GM12878 (cell line): ENCODE results near the gene MGAT5.

Source experiments
- BACH1 ChIP-seq: fragments of 450-650 bp; IDR thresholded peaks from 2 replicates; pipeline ENCODE4 v1.6.1; 2017; ENCODE audit warnings: mild to moderate bottlenecking, borderline replicate concordance
- JUND ChIP-seq: IDR thresholded peaks from 2 replicates; pipeline ENCODE4 v1.6.1; 2012; ENCODE audit warnings: low read depth, mild to moderate bottlenecking, low read length, improper control_type of control experiment, moderate library complexity
- POU2F2 ChIP-seq: IDR thresholded peaks from 3 replicates; pipeline ENCODE4 v1.6.1; 2011; ENCODE audit warnings: low read depth, mild to moderate bottlenecking, low read length, borderline replicate concordance
- RFX5 ChIP-seq: IDR thresholded peaks from 2 replicates; pipeline ENCODE4 v1.6.1; 2011; ENCODE audit warnings: low read depth, low read length, improper control_type of control experiment
- SREBF1 ChIP-seq: IDR thresholded peaks from 2 replicates; pipeline ENCODE4 v1.6.1; 2012; ENCODE audit warnings: mild to moderate bottlenecking, low read length
- TF ChIP-seq, protein P1 (sequence below), 3 experiments: IDR thresholded peaks in 2 of 3; conservative IDR thresholded peaks in 1 of 3; 2 replicates each; pipeline ENCODE4 v1.5.1; 2011; ENCODE audit warnings: low read depth in 3 of 3, low read length in 3 of 3, mild to moderate bottlenecking in 3 of 3, control low read depth in 2 of 3, moderate library complexity in 2 of 3, inconsistent platforms in 1 of 3, mixed read lengths in 1 of 3; ENCODE audit not compliant: control insufficient read depth in 2 of 3, insufficient read depth in 1 of 3; ENCODE audit errors: extremely low read depth in 1 of 3
- TF ChIP-seq, protein P2 (sequence below): IDR thresholded peaks from 2 replicates; pipeline ENCODE4 v1.6.1; 2011; ENCODE audit warnings: borderline replicate concordance, low read depth, mild to moderate bottlenecking, moderate library complexity, low read length; ENCODE audit not compliant: insufficient read depth, poor library complexity, severe bottlenecking

DNA sequence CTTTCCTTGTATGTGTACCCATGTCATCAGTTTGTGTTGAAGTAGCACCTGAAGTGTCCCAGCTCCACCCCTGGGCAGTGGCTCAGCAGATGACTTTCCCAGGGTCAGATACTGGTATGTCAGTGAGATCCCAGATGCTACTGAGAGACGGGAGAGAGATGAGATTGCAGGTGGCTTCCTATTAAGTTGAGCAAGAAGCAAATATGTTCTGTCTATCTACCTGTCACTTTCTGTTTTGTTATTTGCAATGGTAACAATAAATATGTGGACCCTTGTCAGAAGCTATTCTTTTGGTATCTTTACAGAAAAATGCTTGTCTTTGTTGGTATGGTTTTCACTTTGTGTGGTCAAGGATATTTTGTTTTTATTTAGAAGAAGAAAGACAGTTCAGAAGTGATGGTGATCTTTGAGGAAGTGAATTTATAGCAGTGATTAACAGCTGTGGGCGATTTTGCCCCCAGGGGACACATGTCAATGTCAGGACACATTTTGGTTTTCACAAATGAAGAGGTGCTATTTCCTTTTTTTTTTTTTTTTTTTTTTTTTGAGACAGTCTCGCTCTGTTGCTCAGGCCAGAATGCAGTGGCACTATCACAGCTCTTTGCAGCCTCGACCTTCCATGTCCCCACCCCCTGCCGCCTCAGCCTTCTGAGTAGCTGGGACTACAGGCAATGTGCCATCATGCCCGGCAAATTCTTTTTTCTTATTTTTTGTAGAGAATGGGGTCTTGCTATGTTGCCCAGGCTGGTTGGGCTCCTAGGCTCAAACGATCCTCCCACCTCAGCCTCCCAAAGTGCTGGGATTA, 21.4 kb downstream of the MGAT5 start:
- TF ChIP-seq, protein P1, sequence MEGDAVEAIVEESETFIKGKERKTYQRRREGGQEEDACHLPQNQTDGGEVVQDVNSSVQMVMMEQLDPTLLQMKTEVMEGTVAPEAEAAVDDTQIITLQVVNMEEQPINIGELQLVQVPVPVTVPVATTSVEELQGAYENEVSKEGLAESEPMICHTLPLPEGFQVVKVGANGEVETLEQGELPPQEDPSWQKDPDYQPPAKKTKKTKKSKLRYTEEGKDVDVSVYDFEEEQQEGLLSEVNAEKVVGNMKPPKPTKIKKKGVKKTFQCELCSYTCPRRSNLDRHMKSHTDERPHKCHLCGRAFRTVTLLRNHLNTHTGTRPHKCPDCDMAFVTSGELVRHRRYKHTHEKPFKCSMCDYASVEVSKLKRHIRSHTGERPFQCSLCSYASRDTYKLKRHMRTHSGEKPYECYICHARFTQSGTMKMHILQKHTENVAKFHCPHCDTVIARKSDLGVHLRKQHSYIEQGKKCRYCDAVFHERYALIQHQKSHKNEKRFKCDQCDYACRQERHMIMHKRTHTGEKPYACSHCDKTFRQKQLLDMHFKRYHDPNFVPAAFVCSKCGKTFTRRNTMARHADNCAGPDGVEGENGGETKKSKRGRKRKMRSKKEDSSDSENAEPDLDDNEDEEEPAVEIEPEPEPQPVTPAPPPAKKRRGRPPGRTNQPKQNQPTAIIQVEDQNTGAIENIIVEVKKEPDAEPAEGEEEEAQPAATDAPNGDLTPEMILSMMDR (IDR thresholded peaks at IDR 0.05 in 2 of 3, conservative IDR thresholded peaks at IDR 0.05 in 1 of 3; ENCODE audit: control insufficient read depth in 2 of 3, extremely low read depth in 1 of 3, insufficient read depth in 1 of 3, low read depth in 3 of 3, low read length in 3 of 3), result no peak
- TF ChIP-seq RFX5 (no peak), SREBF1 (no peak), POU2F2 (peak; percentile 84; the same call in 1 of the 3 replicates), BACH1 (0 out of 2 replicates have a peak, but pooled peaks have one; percentile 23), JUND (0 out of 2 replicates have a peak, but pooled peaks have one; percentile 7)
- TF ChIP-seq, protein P2, sequence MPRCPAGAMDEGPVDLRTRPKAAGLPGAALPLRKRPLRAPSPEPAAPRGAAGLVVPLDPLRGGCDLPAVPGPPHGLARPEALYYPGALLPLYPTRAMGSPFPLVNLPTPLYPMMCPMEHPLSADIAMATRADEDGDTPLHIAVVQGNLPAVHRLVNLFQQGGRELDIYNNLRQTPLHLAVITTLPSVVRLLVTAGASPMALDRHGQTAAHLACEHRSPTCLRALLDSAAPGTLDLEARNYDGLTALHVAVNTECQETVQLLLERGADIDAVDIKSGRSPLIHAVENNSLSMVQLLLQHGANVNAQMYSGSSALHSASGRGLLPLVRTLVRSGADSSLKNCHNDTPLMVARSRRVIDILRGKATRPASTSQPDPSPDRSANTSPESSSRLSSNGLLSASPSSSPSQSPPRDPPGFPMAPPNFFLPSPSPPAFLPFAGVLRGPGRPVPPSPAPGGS, result peak; percentile 83
